H9 (cell line): Measurements from ENCODE around the gene ZNF672. TPM values are rescaled to one million over a fixed set of nuclear protein-coding genes. Genes with fewer than 3 reads are reported as not detected.

Experiments used
- DNase-seq: peaks from one replicate; pipeline ENCODE4 v3.0.0-alpha.2; 2017
- H2AFZ ChIP-seq: one replicate; pipeline ENCODE4 v1.6.1; 2013; ENCODE audit warnings: mild to moderate bottlenecking, low read length, control low read depth, moderate library complexity
- H2AK5ac ChIP-seq: 2 replicates; pipeline ENCODE4 v1.6.1; 2013; ENCODE audit warnings: low read length, control low read depth, mixed read lengths; ENCODE audit not compliant: insufficient read length
- H2BK120ac ChIP-seq: one replicate; pipeline ENCODE4 v1.6.1; 2013; ENCODE audit warnings: low read depth, mild to moderate bottlenecking, low read length, control low read depth, inconsistent platforms; ENCODE audit not compliant: poor library complexity, severe bottlenecking
- H2BK12ac ChIP-seq: 2 replicates; pipeline ENCODE4 v1.6.1; 2013; ENCODE audit warnings: low read length, control low read depth, mixed read lengths, low read depth; ENCODE audit not compliant: insufficient read length
- H2BK15ac ChIP-seq: 2 replicates; pipeline ENCODE4 v1.6.1; 2013; ENCODE audit warnings: low read depth, low read length, control low read depth
- H2BK20ac ChIP-seq: one replicate; pipeline ENCODE4 v1.6.1; 2013; ENCODE audit warnings: low read depth, mild to moderate bottlenecking, low read length, control low read depth, inconsistent platforms; ENCODE audit not compliant: poor library complexity, severe bottlenecking
- H2BK5ac ChIP-seq: 2 replicates; pipeline ENCODE4 v1.6.1; 2013; ENCODE audit warnings: low read length, control low read depth, mixed read lengths; ENCODE audit not compliant: insufficient read length
- H3K14ac ChIP-seq: 2 replicates; pipeline ENCODE4 v1.6.1; 2013; ENCODE audit warnings: low read length, control low read depth; ENCODE audit not compliant: insufficient read depth
- H3K18ac ChIP-seq: 2 replicates; pipeline ENCODE4 v1.6.1; 2013; ENCODE audit warnings: low read depth, mild to moderate bottlenecking, mixed read lengths, low read length, control low read depth; ENCODE audit not compliant: insufficient read length
- H3K23ac ChIP-seq: 2 replicates; pipeline ENCODE4 v1.6.1; 2013; ENCODE audit warnings: low read length, control low read depth, mixed read lengths, low read depth; ENCODE audit not compliant: insufficient read length
- H3K23me2 ChIP-seq: 2 replicates; pipeline ENCODE4 v1.6.1; 2013; ENCODE audit warnings: low read depth, mild to moderate bottlenecking, mixed read lengths, low read length, control low read depth; ENCODE audit not compliant: insufficient read length, poor library complexity, severe bottlenecking
- H3K27ac ChIP-seq: 2 replicates; pipeline ENCODE4 v1.5.1; 2013; ENCODE audit warnings: low read length, control low read depth, mixed read lengths, low read depth; ENCODE audit not compliant: insufficient read length
- H3K27me3 ChIP-seq: 2 replicates; pipeline ENCODE4 v1.6.1; 2013; ENCODE audit warnings: low read length, control low read depth, inconsistent platforms; ENCODE audit not compliant: insufficient read depth
- H3K4ac ChIP-seq: 2 replicates; pipeline ENCODE4 v1.6.1; 2013; ENCODE audit warnings: low read depth, mild to moderate bottlenecking, control low read depth, inconsistent platforms, low read length, moderate library complexity
- H3K4me1 ChIP-seq: 2 replicates; pipeline ENCODE4 v1.6.1; 2013; ENCODE audit warnings: low read length, control low read depth, inconsistent platforms; ENCODE audit not compliant: insufficient read depth
- H3K4me2 ChIP-seq: 2 replicates; pipeline ENCODE4 v1.6.1; 2013; ENCODE audit warnings: low read length, control low read depth, mixed read lengths; ENCODE audit not compliant: insufficient read length, insufficient read depth
- H3K56ac ChIP-seq: 2 replicates; pipeline ENCODE4 v1.6.1; 2013; ENCODE audit warnings: low read depth, mild to moderate bottlenecking, mixed read lengths, low read length, control low read depth; ENCODE audit not compliant: insufficient read length
- H3K79me1 ChIP-seq: 2 replicates; pipeline ENCODE4 v1.6.1; 2013; ENCODE audit warnings: low read depth, mild to moderate bottlenecking, moderate library complexity, low read length, control low read depth, inconsistent platforms; ENCODE audit not compliant: insufficient read depth, poor library complexity, severe bottlenecking
- H3K79me2 ChIP-seq: 2 replicates; pipeline ENCODE4 v1.6.1; 2013; ENCODE audit warnings: low read length, control low read depth, inconsistent platforms; ENCODE audit not compliant: insufficient read depth
- H3K9ac ChIP-seq: 2 replicates; pipeline ENCODE4 v1.6.1; 2013; ENCODE audit warnings: low read length, control low read depth, mixed read lengths; ENCODE audit not compliant: insufficient read length; ENCODE audit errors: extremely low read depth
- H3K9me3 ChIP-seq: one replicate; pipeline ENCODE4 v1.6.1; 2013; ENCODE audit warnings: low read depth, low read length, inconsistent platforms; ENCODE audit not compliant: control insufficient read depth
- H3T11ph ChIP-seq: one replicate; pipeline ENCODE4 v1.6.1; 2013; ENCODE audit warnings: mild to moderate bottlenecking, low read length, control low read depth, inconsistent platforms
- H4K20me1 ChIP-seq: one replicate; pipeline ENCODE4 v1.6.1; 2013; ENCODE audit not compliant: control insufficient read depth, insufficient read length, insufficient read depth
- H4K5ac ChIP-seq: 2 replicates; pipeline ENCODE4 v1.6.1; 2013; ENCODE audit warnings: low read depth, mild to moderate bottlenecking, mixed read lengths, low read length, control low read depth; ENCODE audit not compliant: insufficient read length
- H4K8ac ChIP-seq: replicated peaks from 2 replicates; pipeline ENCODE4 v1.6.1; 2013; ENCODE audit warnings: low read length, control low read depth, mixed read lengths, low read depth; ENCODE audit not compliant: insufficient read length
- H4K91ac ChIP-seq: 2 replicates; pipeline ENCODE4 v1.6.1; 2013; ENCODE audit warnings: low read depth, mild to moderate bottlenecking, moderate library complexity, mixed read lengths, low read length, control low read depth; ENCODE audit not compliant: insufficient read length
- H3K27ac Mint-ChIP-seq, 3 experiments: 2 replicates in 2 of 3; 3 replicates in 1 of 3; pipeline ENCODE4 v1.8.0; 2020 to 2021; ENCODE audit warnings: mixed read lengths in 3 of 3, mild to moderate bottlenecking in 1 of 3, moderate library complexity in 1 of 3
- H3K27me3 Mint-ChIP-seq: 2 replicates; pipeline ENCODE4 v1.8.0; 2021; ENCODE audit warnings: low read depth, mild to moderate bottlenecking, moderate library complexity, mixed read lengths
- H3K36me3 Mint-ChIP-seq, 3 experiments: 2 replicates in 2 of 3; 3 replicates in 1 of 3; pipeline ENCODE4 v1.8.0; 2020 to 2021; ENCODE audit warnings: low read depth in 3 of 3, mixed read lengths in 3 of 3; ENCODE audit not compliant: insufficient read depth in 1 of 3
- H3K4me1 Mint-ChIP-seq, 2 experiments: 2 replicates each; pipeline ENCODE4 v1.8.0; 2020; ENCODE audit warnings: mixed read lengths in 2 of 2
- H3K4me3 Mint-ChIP-seq, 2 experiments: 2 replicates in 1 of 2; 3 replicates in 1 of 2; pipeline ENCODE4 v1.8.0; 2020 to 2021; ENCODE audit warnings: mild to moderate bottlenecking in 2 of 2, mixed read lengths in 2 of 2, moderate library complexity in 1 of 2
- H3K9me3 Mint-ChIP-seq, 2 experiments: 2 replicates in 1 of 2; 3 replicates in 1 of 2; pipeline ENCODE4 v1.8.0; 2020; ENCODE audit warnings: mild to moderate bottlenecking in 2 of 2, mixed read lengths in 2 of 2, moderate library complexity in 1 of 2
- CTCF ChIP-seq: fragments of 200-600 bp; sonication (generic); conservative IDR thresholded peaks from 3 replicates; pipeline ENCODE4 v1.8.0; 2021; ENCODE audit warnings: antibody characterized with exemption, mild to moderate bottlenecking
- WGBS: extraction: QIAGEN DNeasy Blood & Tissue Kit; methylation state at CpG from one replicate; pipeline ENCODE4 v1.1.7; 2013; ENCODE audit warnings: missing lambda C conversion rate, low lambda C conversion rate, mixed read lengths; ENCODE audit not compliant: insufficient read length; ENCODE audit errors: extremely low coverage; 5-methylcytosine and 5-hydroxymethylcytosine counted together
- total RNA-seq: library from RNA; stranded (reverse); gene quantifications from 2 replicates; pipeline ENCODE4 v1.2.1, GENCODE V29; 2021

Gene ZNF672
- total RNA-seq, 1 experiment from 2014 or later, result 29.4 TPM

GRCh38 chr1:248812736-248813425, 25.1 kb upstream of the ZNF672 start:
- Histone ChIP-seq H2AK5ac (no peak overlapping the region), H4K91ac (no peak overlapping the region), H4K5ac (no peak overlapping the region), H3K14ac (no peak overlapping the region), H2AFZ (no peak overlapping the region), H3K79me2 (no peaks in the 10 kb centered on the region), H2BK5ac (no peak overlapping the region), H3K27me3 (no peaks in the 10 kb centered on the region), H3K4me1 (no peaks in the 10 kb centered on the region), H3K4me2 (no peak overlapping the region), H4K8ac (no peak overlapping the region), H3K79me1 (no peaks in the 10 kb centered on the region), H3K9ac (no peak overlapping the region), H2BK20ac (no peak overlapping the region), H3K9me3 (no peaks in the 10 kb centered on the region), H3K23ac (no peak overlapping the region), H2BK15ac (no peak overlapping the region), H4K20me1 (no peaks in the 10 kb centered on the region), H3K56ac (no peak overlapping the region), H2BK12ac (no peak overlapping the region), H3K18ac (no peak overlapping the region), H3T11ph (no peak overlapping the region), H3K27ac (no peak overlapping the region), H3K23me2 (no peaks in the 10 kb centered on the region), H2BK120ac (no peak overlapping the region), H3K4ac (no peak overlapping the region)
- Mint-ChIP-seq H3K4me1 (peaks cover 15 to 17% of the 10 kb centered on the region in 2 experiments), H3K27me3 (no peaks in the 10 kb centered on the region), H3K36me3 (peaks cover 28 to 57% (median 55%) of the 10 kb centered on the region in 3 experiments), H3K27ac (peak overlapping the region in 2 of 3 experiments; percentile 39 to 64; a peak in 2 of 7 replicates), H3K9me3 (no peaks in the 10 kb centered on the region), H3K4me3 (no peak overlapping the region; a peak in 1 of 5 replicates)
- 100% methylated on average over 3 of the region's 23 CpGs for WGBS
- no peak for TF ChIP-seq CTCF
- no peak for DNase-seq
